ENCODE measurements around the gene SYP.
A peak's percentile ranks its signal among the peaks of the same experiment; 100 is the strongest.

The SYP gene

DNA sequence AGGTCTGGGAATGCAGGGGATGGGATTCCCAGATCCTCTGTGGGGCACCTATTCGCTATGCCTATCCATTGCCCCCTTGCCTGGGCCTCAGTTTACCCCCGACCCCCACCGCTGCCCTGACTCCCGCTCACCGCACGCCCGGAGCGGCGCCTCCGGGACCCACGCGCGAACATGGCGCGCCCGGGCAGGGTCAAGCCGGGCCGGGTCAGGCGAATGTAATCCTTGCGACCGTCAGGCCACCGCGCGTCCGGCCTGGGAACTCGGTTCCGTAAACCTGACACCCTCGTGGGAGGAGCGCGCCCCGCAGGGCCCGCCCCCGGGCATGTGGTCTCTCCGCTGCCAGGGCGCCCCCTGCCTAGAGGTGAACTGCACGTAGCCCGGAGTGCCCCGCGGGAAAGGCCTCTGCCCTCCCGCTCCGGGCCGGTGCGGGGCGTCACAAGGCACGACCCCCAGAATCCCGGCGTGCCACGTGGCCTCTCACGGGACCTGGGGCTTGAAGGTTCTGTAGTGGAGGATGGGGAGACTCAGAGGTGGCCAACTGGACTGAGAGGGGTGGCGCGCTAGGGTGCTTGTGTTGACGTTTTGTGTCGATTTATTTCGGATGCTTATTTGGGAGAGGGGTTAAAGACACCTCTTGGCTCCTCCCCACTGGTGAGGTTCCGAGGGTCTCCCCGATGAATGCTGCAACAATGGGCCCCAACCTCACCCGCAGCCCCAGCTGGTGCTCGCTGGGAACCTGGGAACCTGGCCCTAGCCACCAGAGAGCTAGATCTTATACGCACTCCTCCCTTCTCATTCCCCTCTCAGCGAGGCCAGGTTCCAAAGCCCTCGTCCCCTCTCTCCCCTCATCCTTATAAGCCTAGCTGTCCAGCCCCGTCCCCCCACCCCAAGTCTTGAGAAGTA lies 13.6 kb downstream of the SYP start, which contains the start of gene PRICKLE3:
Gene PRICKLE3 (minus strand): TSS at position 249 of the 903 bp plus-strand sequence. CDS start 76 bp downstream, at position 173.
- Histone ChIP-seq H3K36me3 (ENCODE audit: control insufficient read depth in 4 of 4, insufficient read depth in 4 of 4, low read length in 3 of 4) (peaks cover 2 to 8% (median 4%) of the 10 kb centered on the region in 4 experiments), H3K4me1 (ENCODE audit: control extremely low read depth in 1 of 4, control insufficient read depth in 4 of 4, insufficient read depth in 4 of 4, low read length in 3 of 4) (peaks cover 0 to 26% (median 17%) of the 10 kb centered on the region in 4 experiments), H3K4me3 (ENCODE audit: control insufficient read depth in 1 of 7, extremely low read depth in 1 of 7, insufficient read depth in 4 of 7, low read depth in 2 of 7, low read length in 6 of 7) (peak within 1 kb of the TSS; percentile 35 to 81 (median 65)), H3K27me3 (replicated peaks in 2 of 5; ENCODE audit: control insufficient read depth in 4 of 5, insufficient read depth in 5 of 5, low read length in 4 of 5) (no peaks in the 10 kb centered on the region), H3K27ac (ENCODE audit: insufficient read depth in 1 of 2, low read depth in 1 of 2, low read length in 2 of 2, poor library complexity in 1 of 2, severe bottlenecking in 2 of 2) (peak within 1 kb of the TSS in 1 of 2 experiments; percentile 61), H3K9me3 (ENCODE audit: control extremely low read depth in 1 of 5, control insufficient read depth in 4 of 5, insufficient read depth in 2 of 5, low read depth in 1 of 5, low read length in 4 of 5) (no peaks in the 10 kb centered on the region)
- POLR2A ChIA-PET: no interaction called here
- 44% methylated on average over 57 of the region's 62 CpGs for WGBS (ENCODE audit: insufficient coverage)
- DNase-seq: peak; percentile 71 to 79 (median 77)
- CTCF ChIA-PET: interaction anchor here (1.0 to 1.1 kb wide), 2 partner anchors 9 to 44 kb away, joined by 3 read pairs; no protein-coding TSS in a partner anchor

DNA sequence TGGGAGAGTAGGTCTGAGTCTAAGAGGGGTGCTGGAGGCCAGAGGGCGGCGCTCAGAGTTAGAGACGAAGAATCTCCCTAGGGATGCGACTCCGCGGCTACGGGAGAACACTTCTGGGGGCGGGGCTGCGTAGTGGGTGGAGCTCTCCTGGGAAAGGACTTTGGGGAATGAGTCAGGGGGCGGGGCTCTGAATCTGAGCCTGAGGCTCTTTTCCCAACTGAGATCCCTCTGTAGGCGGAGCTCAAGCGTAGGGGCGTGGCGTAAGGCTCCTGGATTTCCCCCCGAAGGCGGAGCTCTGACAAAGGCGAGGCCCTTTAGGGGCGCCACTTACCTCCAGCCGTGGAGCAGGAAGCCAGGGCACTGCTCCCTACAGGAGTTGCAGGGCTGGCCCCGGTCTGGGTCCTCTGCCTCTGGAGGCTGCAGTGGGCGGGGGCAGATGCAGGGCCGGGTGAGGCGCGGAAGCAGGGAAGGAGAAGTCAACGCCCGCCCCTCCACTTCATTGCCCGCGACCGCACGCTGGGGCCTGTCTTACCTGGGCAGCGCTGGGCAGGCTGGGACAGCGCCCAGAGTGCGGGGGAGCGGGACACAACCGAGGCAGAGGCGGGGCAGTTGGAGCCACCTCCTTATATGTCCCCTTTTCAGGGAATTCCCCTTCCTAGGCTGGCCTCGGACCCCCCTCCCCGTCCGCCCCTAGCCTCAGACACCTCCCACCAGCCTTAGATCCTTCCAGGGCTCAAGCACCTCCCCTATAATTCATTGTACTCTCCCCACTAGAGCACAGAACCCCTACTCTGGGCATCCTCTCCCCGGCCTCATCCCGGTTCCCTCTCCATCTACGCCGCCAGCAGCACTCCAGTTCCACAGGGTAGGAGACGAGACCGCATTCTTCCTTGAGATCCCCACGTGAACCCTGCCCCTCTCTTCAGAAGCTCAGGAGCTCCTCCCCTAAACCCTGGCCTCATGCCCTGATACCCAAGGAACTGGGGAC lies 15.4 kb downstream of the SYP start:
- ChIA-PET CTCF (interaction anchor here (1.3 kb wide), 1 partner anchor 42 kb away, joined by 3 read pairs; no protein-coding TSS in a partner anchor), POLR2A (no interaction called here)
- WGBS (ENCODE audit: insufficient coverage): 54% methylated on average over 40 of the region's 46 CpGs
- Histone ChIP-seq H3K27ac (ENCODE audit: insufficient read depth in 1 of 2, low read depth in 1 of 2, low read length in 2 of 2, poor library complexity in 1 of 2, severe bottlenecking in 2 of 2) (peak overlapping the region in 1 of 2 experiments; percentile 61), H3K4me1 (ENCODE audit: control extremely low read depth in 1 of 4, control insufficient read depth in 4 of 4, insufficient read depth in 4 of 4, low read length in 3 of 4) (peaks cover 0 to 22% (median 16%) of the 10 kb centered on the region in 4 experiments), H3K36me3 (ENCODE audit: control insufficient read depth in 4 of 4, insufficient read depth in 4 of 4, low read length in 3 of 4) (peaks cover 3 to 15% (median 7%) of the 10 kb centered on the region in 4 experiments), H3K27me3 (replicated peaks in 2 of 5; ENCODE audit: control insufficient read depth in 4 of 5, insufficient read depth in 5 of 5, low read length in 4 of 5) (no peaks in the 10 kb centered on the region), H3K4me3 (ENCODE audit: control insufficient read depth in 1 of 7, extremely low read depth in 1 of 7, insufficient read depth in 4 of 7, low read depth in 2 of 7, low read length in 6 of 7) (peak overlapping the region in 6 of 7 experiments; percentile 31 to 81 (median 62)), H3K9me3 (ENCODE audit: control extremely low read depth in 1 of 5, control insufficient read depth in 4 of 5, insufficient read depth in 2 of 5, low read depth in 1 of 5, low read length in 4 of 5) (no peaks in the 10 kb centered on the region)
- peak; percentile 22 to 46 (median 35) for DNase-seq

DNA sequence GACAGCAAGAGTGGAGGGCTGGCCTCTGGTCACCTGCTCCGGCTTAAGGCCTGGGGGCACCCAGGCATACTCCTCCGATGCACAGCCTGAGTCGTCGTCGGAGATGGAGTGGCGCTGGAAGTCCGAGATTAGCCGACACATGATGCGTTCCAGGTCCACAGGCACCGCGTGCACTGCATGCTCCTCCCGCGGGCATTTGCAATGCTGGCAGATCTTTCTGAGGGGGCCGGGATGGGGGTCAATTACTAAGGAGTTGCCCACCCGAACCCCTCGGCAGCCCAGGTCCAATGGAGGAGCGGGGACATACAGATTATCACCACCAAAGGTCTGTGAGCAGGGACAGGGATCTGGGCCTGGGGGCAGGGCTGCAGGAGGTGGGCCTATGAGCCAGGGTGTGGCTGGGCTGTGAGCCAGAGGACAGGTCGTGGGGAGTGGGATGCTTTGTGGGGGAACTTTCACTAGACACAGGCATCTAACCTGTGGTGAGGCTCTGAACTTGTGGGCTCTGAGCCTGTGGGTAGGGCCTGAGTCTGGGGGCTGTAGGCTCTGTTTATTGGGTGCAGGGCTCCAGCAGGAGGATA lies 16.2 kb downstream of the SYP start:
- DNase-seq: no peak
- no peaks in the 10 kb centered on the region for H3K9me3 ChIP-seq (ENCODE audit: control extremely low read depth in 1 of 5, control insufficient read depth in 4 of 5, insufficient read depth in 2 of 5, low read depth in 1 of 5, low read length in 4 of 5)
- CTCF ChIA-PET: interaction anchor here (1.3 kb wide), 1 partner anchor 41 kb away, joined by 3 read pairs; no protein-coding TSS in a partner anchor
- H3K27me3 ChIP-seq (replicated peaks in 2 of 5; ENCODE audit: control insufficient read depth in 4 of 5, insufficient read depth in 5 of 5, low read length in 4 of 5): no peaks in the 10 kb centered on the region
- no peak overlapping the region for H3K27ac ChIP-seq (ENCODE audit: insufficient read depth in 1 of 2, low read depth in 1 of 2, low read length in 2 of 2, poor library complexity in 1 of 2, severe bottlenecking in 2 of 2)
- no peak overlapping the region for H3K4me3 ChIP-seq (ENCODE audit: control insufficient read depth in 1 of 7, extremely low read depth in 1 of 7, insufficient read depth in 4 of 7, low read depth in 2 of 7, low read length in 6 of 7)
- POLR2A ChIA-PET: no interaction called here
- WGBS (ENCODE audit: insufficient coverage): 93% methylated on average over 15 of the region's 18 CpGs
- peaks cover 0 to 22% (median 16%) of the 10 kb centered on the region in 4 experiments for H3K4me1 ChIP-seq (ENCODE audit: control extremely low read depth in 1 of 4, control insufficient read depth in 4 of 4, insufficient read depth in 4 of 4, low read length in 3 of 4)
- H3K36me3 ChIP-seq (ENCODE audit: control insufficient read depth in 4 of 4, insufficient read depth in 4 of 4, low read length in 3 of 4): peaks cover 4 to 21% (median 10%) of the 10 kb centered on the region in 4 experiments

DNA sequence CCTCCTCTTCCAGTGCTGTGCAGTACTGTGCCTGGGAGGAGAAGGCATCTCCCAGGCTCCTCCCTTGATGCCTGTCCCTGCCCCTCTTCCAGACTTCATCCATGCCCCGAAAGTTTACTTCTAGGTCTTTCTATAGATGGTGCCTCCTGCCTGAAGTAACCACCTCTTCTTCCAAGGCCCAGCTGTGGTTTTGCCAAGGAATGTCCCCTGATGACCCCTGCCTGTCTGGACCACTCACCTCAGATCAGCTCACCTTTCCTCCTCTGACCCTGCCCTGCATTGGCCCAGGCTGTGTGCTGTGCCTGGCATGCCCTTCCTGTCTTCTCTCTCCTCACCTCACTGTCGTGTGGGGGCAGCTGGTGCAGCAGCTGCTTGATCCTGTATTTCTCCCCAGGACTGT lies 20.6 kb downstream of the SYP start:
- Histone ChIP-seq H3K4me3 (ENCODE audit: control insufficient read depth in 1 of 7, extremely low read depth in 1 of 7, insufficient read depth in 4 of 7, low read depth in 2 of 7, low read length in 6 of 7) (no peak overlapping the region), H3K4me1 (ENCODE audit: control extremely low read depth in 1 of 4, control insufficient read depth in 4 of 4, insufficient read depth in 4 of 4, low read length in 3 of 4) (peaks cover 0 to 26% (median 14%) of the 10 kb centered on the region in 4 experiments), H3K27ac (ENCODE audit: insufficient read depth in 1 of 2, low read depth in 1 of 2, low read length in 2 of 2, poor library complexity in 1 of 2, severe bottlenecking in 2 of 2) (no peak overlapping the region), H3K36me3 (ENCODE audit: control insufficient read depth in 4 of 4, insufficient read depth in 4 of 4, low read length in 3 of 4) (peaks cover 4 to 41% (median 22%) of the 10 kb centered on the region in 4 experiments), H3K27me3 (replicated peaks in 2 of 5; ENCODE audit: control insufficient read depth in 4 of 5, insufficient read depth in 5 of 5, low read length in 4 of 5) (no peaks in the 10 kb centered on the region), H3K9me3 (ENCODE audit: control extremely low read depth in 1 of 5, control insufficient read depth in 4 of 5, insufficient read depth in 2 of 5, low read depth in 1 of 5, low read length in 4 of 5) (no peaks in the 10 kb centered on the region)
- DNase-seq: no peak
- ChIA-PET CTCF (interaction anchor here (0.8 to 2.8 kb wide), 6 partner anchors 10 to 77 kb away, joined by 3 to 15 read pairs (median 4); no protein-coding TSS in a partner anchor), POLR2A (no interaction called here)
- 89% methylated on average over 1 of the region's 2 CpGs for WGBS (ENCODE audit: insufficient coverage)

DNA sequence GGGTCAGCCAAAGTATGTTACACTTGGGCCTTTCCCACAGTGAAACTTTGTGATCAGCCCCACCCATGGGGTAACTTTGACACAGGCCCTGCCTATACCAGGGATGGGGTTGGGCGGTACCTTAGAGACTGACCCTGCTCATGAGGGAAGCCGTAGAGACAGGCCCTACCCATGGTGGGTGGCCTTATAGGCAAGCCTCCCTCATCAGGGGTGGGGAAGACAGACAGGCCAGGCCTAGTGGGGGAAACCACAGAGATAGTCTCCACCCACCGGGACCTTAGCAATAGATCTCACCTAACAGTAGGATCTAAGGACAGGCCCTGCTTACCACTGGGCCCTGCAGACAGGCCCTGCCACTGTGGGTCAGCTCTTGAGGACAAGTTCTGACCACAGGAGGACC lies 21.5 kb downstream of the SYP start:
- no peak for DNase-seq
- WGBS (ENCODE audit: insufficient coverage): 83% methylated on average over 3 of the region's 3 CpGs

DNA sequence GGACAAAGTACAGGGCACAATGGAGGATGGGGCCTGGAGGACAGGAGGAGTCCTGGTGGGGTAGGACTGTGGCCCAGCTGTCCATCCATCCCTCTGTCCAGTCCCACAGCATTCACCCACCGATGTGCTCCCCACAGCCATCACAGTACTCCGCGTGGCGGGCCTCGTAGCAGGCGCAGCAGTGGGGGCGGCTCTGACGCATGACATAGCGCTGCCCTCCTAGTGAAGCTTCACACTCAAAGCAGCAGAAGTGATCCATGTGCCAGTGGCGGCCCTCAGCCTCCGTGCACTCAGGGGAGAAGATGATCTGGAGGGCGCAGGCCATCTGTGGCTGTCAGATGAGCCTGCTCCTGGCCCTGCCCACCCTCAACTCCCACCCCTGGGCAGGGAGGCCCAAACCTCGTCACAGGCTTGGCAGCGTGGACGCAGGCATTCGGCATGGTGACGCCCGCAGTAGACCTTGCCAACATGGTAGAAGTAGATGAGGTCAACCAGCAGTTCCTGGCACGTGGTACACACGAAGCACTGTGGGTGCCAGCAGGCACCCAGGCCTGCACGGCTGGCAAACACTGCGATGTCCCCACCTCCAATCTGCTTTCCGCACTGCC lies 22.0 kb downstream of the SYP start:
- peaks cover under 1 to 34% (median 17%) of the 10 kb centered on the region in 4 experiments for H3K4me1 ChIP-seq (ENCODE audit: control extremely low read depth in 1 of 4, control insufficient read depth in 4 of 4, insufficient read depth in 4 of 4, low read length in 3 of 4)
- no peak overlapping the region for H3K4me3 ChIP-seq (ENCODE audit: control insufficient read depth in 1 of 7, extremely low read depth in 1 of 7, insufficient read depth in 4 of 7, low read depth in 2 of 7, low read length in 6 of 7)
- ChIA-PET CTCF (interaction anchor here (0.9 to 1.9 kb wide), 8 partner anchors 11 to 76 kb away, joined by 3 to 12 read pairs (median 3); partner anchors contain the start of gene MAGIX), POLR2A (interaction anchor here (1.3 kb wide), 1 partner anchor 11 kb away, joined by 7 read pairs; no protein-coding TSS in a partner anchor)
- H3K27me3 ChIP-seq (replicated peaks in 2 of 5; ENCODE audit: control insufficient read depth in 4 of 5, insufficient read depth in 5 of 5, low read length in 4 of 5): no peaks in the 10 kb centered on the region
- H3K9me3 ChIP-seq (ENCODE audit: control extremely low read depth in 1 of 5, control insufficient read depth in 4 of 5, insufficient read depth in 2 of 5, low read depth in 1 of 5, low read length in 4 of 5): no peaks in the 10 kb centered on the region
- 91% methylated on average over 22 of the region's 23 CpGs for WGBS (ENCODE audit: insufficient coverage)
- H3K36me3 ChIP-seq (ENCODE audit: control insufficient read depth in 4 of 4, insufficient read depth in 4 of 4, low read length in 3 of 4): peaks cover 4 to 49% (median 22%) of the 10 kb centered on the region in 4 experiments
- no peak overlapping the region for H3K27ac ChIP-seq (ENCODE audit: insufficient read depth in 1 of 2, low read depth in 1 of 2, low read length in 2 of 2, poor library complexity in 1 of 2, severe bottlenecking in 2 of 2)
- no peak for DNase-seq

More for the DNA sequence above, 21.5 kb downstream of the SYP start:
- no peaks in the 10 kb centered on the region for H3K27me3 ChIP-seq (replicated peaks in 2 of 5; ENCODE audit: control insufficient read depth in 4 of 5, insufficient read depth in 5 of 5, low read length in 4 of 5)
- no peak overlapping the region for H3K27ac ChIP-seq (ENCODE audit: insufficient read depth in 1 of 2, low read depth in 1 of 2, low read length in 2 of 2, poor library complexity in 1 of 2, severe bottlenecking in 2 of 2)
- peaks cover 4 to 47% (median 23%) of the 10 kb centered on the region in 4 experiments for H3K36me3 ChIP-seq (ENCODE audit: control insufficient read depth in 4 of 4, insufficient read depth in 4 of 4, low read length in 3 of 4)
- ChIA-PET POLR2A (no interaction called here), CTCF (interaction anchor here (0.8 to 2.8 kb wide), 6 partner anchors 12 to 76 kb away, joined by 3 to 15 read pairs (median 3); no protein-coding TSS in a partner anchor)
- H3K9me3 ChIP-seq (ENCODE audit: control extremely low read depth in 1 of 5, control insufficient read depth in 4 of 5, insufficient read depth in 2 of 5, low read depth in 1 of 5, low read length in 4 of 5): no peaks in the 10 kb centered on the region
- peaks cover 0 to 29% (median 12%) of the 10 kb centered on the region in 4 experiments for H3K4me1 ChIP-seq (ENCODE audit: control extremely low read depth in 1 of 4, control insufficient read depth in 4 of 4, insufficient read depth in 4 of 4, low read length in 3 of 4)
- H3K4me3 ChIP-seq (ENCODE audit: control insufficient read depth in 1 of 7, extremely low read depth in 1 of 7, insufficient read depth in 4 of 7, low read depth in 2 of 7, low read length in 6 of 7): no peak overlapping the region

All from common myeloid progenitor, CD34-positive (primary cell).